Measurements from ENCODE around the gene YAP1. TPM values are rescaled to one million over a fixed set of nuclear protein-coding genes. Genes with fewer than 3 reads are reported as not detected.

YAP1 gene
- total RNA-seq, 1 donor = 174 TPM

DNA sequence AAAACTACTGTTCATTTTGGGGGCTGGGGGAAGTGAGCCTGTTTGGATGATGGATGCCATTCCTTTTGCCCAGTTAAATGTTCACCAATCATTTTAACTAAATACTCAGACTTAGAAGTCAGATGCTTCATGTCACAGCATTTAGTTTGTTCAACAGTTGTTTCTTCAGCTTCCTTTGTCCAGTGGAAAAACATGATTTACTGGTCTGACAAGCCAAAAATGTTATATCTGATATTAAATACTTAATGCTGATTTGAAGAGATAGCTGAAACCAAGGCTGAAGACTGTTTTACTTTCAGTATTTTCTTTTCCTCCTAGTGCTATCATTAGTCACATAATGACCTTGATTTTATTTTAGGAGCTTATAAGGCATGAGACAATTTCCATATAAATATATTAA is 119.9 kb downstream of the YAP1 start:
- Histone ChIP-seq H3K4me2 (ENCODE audit: insufficient read depth, low read length) (no peak overlapping the region), H3K4me3 (ENCODE audit: insufficient read depth, low read length) (no peak overlapping the region), H3K27me3 (ENCODE audit: insufficient read depth, low read length) (no peaks in the 10 kb centered on the region), H3K9me3 (ENCODE audit: low read depth, low read length) (no peaks in the 10 kb centered on the region), H2AFZ (ENCODE audit: low read length) (no peak overlapping the region), H3K79me2 (ENCODE audit: insufficient read depth, low read length) (peaks cover 15% of the 10 kb centered on the region), H4K20me1 (ENCODE audit: insufficient read depth, low read length) (peaks cover 5% of the 10 kb centered on the region), H3K27ac (ENCODE audit: low read depth, low read length) (no peak overlapping the region), H3K4me1 (ENCODE audit: insufficient read depth, low read length) (peaks cover 36% of the 10 kb centered on the region), H3K36me3 (ENCODE audit: insufficient read depth, low read length) (peaks cover 40% of the 10 kb centered on the region)
- DNase-seq (ENCODE audit: insufficient read length, low spot score, missing footprints) = no peak
- TF ChIP-seq, protein P1, sequence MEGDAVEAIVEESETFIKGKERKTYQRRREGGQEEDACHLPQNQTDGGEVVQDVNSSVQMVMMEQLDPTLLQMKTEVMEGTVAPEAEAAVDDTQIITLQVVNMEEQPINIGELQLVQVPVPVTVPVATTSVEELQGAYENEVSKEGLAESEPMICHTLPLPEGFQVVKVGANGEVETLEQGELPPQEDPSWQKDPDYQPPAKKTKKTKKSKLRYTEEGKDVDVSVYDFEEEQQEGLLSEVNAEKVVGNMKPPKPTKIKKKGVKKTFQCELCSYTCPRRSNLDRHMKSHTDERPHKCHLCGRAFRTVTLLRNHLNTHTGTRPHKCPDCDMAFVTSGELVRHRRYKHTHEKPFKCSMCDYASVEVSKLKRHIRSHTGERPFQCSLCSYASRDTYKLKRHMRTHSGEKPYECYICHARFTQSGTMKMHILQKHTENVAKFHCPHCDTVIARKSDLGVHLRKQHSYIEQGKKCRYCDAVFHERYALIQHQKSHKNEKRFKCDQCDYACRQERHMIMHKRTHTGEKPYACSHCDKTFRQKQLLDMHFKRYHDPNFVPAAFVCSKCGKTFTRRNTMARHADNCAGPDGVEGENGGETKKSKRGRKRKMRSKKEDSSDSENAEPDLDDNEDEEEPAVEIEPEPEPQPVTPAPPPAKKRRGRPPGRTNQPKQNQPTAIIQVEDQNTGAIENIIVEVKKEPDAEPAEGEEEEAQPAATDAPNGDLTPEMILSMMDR (IDR thresholded peaks at IDR 0.05; ENCODE audit: extremely low read depth, low read depth, low read length) = no peak

DNA sequence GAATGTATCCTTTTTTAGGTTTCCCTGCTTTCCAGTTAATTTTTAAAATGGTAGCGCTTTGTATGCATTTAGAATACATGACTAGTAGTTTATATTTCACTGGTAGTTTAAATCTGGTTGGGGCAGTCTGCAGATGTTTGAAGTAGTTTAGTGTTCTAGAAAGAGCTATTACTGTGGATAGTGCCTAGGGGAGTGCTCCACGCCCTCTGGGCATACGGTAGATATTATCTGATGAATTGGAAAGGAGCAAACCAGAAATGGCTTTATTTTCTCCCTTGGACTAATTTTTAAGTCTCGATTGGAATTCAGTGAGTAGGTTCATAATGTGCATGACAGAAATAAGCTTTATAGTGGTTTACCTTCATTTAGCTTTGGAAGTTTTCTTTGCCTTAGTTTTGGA is 120.7 kb downstream of the YAP1 start:
- Histone ChIP-seq H3K27ac (ENCODE audit: low read depth, low read length) (no peak overlapping the region), H3K4me3 (ENCODE audit: insufficient read depth, low read length) (no peak overlapping the region), H3K36me3 (ENCODE audit: insufficient read depth, low read length) (peaks cover 40% of the 10 kb centered on the region), H3K4me1 (ENCODE audit: insufficient read depth, low read length) (peaks cover 35% of the 10 kb centered on the region), H3K9me3 (ENCODE audit: low read depth, low read length) (no peaks in the 10 kb centered on the region), H3K79me2 (ENCODE audit: insufficient read depth, low read length) (peaks cover 15% of the 10 kb centered on the region), H2AFZ (ENCODE audit: low read length) (no peak overlapping the region), H4K20me1 (ENCODE audit: insufficient read depth, low read length) (peaks cover 5% of the 10 kb centered on the region), H3K4me2 (ENCODE audit: insufficient read depth, low read length) (no peak overlapping the region), H3K27me3 (ENCODE audit: insufficient read depth, low read length) (no peaks in the 10 kb centered on the region)
- TF ChIP-seq, protein P1 (IDR thresholded peaks at IDR 0.05; ENCODE audit: extremely low read depth, low read depth, low read length) = no peak
- DNase-seq (ENCODE audit: insufficient read length, low spot score, missing footprints) = no peak

- Histone ChIP-seq H3K9me3 (ENCODE audit: low read depth, low read length) (no peaks in the 10 kb centered on the region), H3K4me2 (ENCODE audit: insufficient read depth, low read length) (peak overlapping the region; percentile 34), H3K27me3 (ENCODE audit: insufficient read depth, low read length) (no peaks in the 10 kb centered on the region), H4K20me1 (ENCODE audit: insufficient read depth, low read length) (no peaks in the 10 kb centered on the region), H2AFZ (ENCODE audit: low read length) (no peak overlapping the region), H3K4me1 (ENCODE audit: insufficient read depth, low read length) (peaks cover 26% of the 10 kb centered on the region), H3K79me2 (ENCODE audit: insufficient read depth, low read length) (peaks cover 2% of the 10 kb centered on the region), H3K4me3 (ENCODE audit: insufficient read depth, low read length) (no peak overlapping the region), H3K36me3 (ENCODE audit: insufficient read depth, low read length) (peaks cover 12% of the 10 kb centered on the region), H3K27ac (ENCODE audit: low read depth, low read length) (peak overlapping the region; percentile 40)
- DNase-seq (ENCODE audit: insufficient read length, low spot score, missing footprints) = no peak
- TF ChIP-seq, protein P1 (IDR thresholded peaks at IDR 0.05; ENCODE audit: extremely low read depth, low read depth, low read length) = no peak
Measured at GRCh38 chr11:102234779-102235439, 124.7 kb downstream of the YAP1 start.

DNA sequence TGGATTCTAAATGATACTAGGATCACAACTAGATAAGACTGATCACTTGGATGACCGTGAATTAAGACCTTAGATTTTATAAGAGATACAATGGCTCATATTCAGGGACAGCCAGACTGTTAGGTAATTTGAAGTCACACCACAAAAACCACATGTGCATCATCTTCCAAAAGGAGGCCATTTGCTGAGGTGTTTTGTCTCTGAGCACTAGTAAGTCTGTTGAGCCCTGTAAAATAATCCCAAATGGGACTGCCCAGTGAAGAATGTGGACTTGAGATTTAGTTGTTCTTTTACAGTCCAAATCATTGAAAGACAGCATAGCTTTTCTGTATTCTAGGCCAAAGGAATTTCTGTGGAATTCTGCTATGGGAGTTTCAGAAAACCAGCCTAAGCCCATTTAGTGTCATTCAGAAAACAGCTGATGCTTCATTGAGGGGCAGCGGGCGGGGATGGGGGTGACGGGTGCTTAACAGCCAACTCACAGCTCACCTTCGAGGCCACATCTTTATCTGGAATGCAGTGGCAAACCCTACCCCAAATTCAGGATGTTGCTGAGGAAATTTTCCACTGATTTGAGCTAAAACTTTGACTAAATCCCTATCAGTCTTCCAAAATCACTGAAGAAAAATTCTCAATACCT is 127.0 kb downstream of the YAP1 start:
- Histone ChIP-seq H3K4me1 (ENCODE audit: insufficient read depth, low read length) (peaks cover 42% of the 10 kb centered on the region), H3K27ac (ENCODE audit: low read depth, low read length) (peak overlapping the region; percentile 11), H3K9me3 (ENCODE audit: low read depth, low read length) (no peaks in the 10 kb centered on the region), H2AFZ (ENCODE audit: low read length) (no peak overlapping the region), H3K36me3 (ENCODE audit: insufficient read depth, low read length) (peaks cover 7% of the 10 kb centered on the region), H3K4me2 (ENCODE audit: insufficient read depth, low read length) (no peak overlapping the region), H4K20me1 (ENCODE audit: insufficient read depth, low read length) (no peaks in the 10 kb centered on the region), H3K79me2 (ENCODE audit: insufficient read depth, low read length) (no peaks in the 10 kb centered on the region), H3K4me3 (ENCODE audit: insufficient read depth, low read length) (no peak overlapping the region), H3K27me3 (ENCODE audit: insufficient read depth, low read length) (no peaks in the 10 kb centered on the region)
- no peak for DNase-seq (ENCODE audit: insufficient read length, low spot score, missing footprints)
- TF ChIP-seq, protein P1 (IDR thresholded peaks at IDR 0.05; ENCODE audit: extremely low read depth, low read depth, low read length) = no peak

All from osteoblast (primary cell).